DND-41 (cell line): Measurements from ENCODE around the gene ERGIC1.

ENCODE experiments used
- ATAC-seq: fragments of 200-7000 bp; cut with Tn5 transposase; 3 replicates; pipeline ENCODE4 v1.9.1; 2021; ENCODE audit warnings: low read depth; ENCODE audit not compliant: insufficient read depth
- DNase-seq: peaks from one replicate; pipeline ENCODE4 v3.0.0-alpha.2; 2020
- H2AFZ ChIP-seq: 2 replicates; pipeline ENCODE4 v1.6.0; 2012; ENCODE audit warnings: low read depth, low read length
- H3K27ac ChIP-seq: 2 replicates; pipeline ENCODE4 v1.5.1; 2012; ENCODE audit warnings: low read length, inconsistent platforms
- H3K27me3 ChIP-seq: fragments of 200-600 bp; sonication (generic); 2 replicates; pipeline ENCODE4 v1.6.0; 2012; ENCODE audit warnings: low read length, mild to moderate bottlenecking, inconsistent platforms; ENCODE audit not compliant: insufficient read depth, poor library complexity
- H3K36me3 ChIP-seq: 2 replicates; pipeline ENCODE4 v1.5.1; 2012; ENCODE audit warnings: low read length, inconsistent platforms; ENCODE audit not compliant: insufficient read depth
- H3K4me1 ChIP-seq: 2 replicates; pipeline ENCODE4 v1.5.1; 2012; ENCODE audit warnings: mild to moderate bottlenecking, low read length; ENCODE audit not compliant: insufficient read depth
- H3K4me2 ChIP-seq: 2 replicates; pipeline ENCODE4 v1.6.0; 2012; ENCODE audit warnings: mild to moderate bottlenecking, moderate library complexity, low read length, inconsistent platforms; ENCODE audit not compliant: insufficient read depth
- H3K4me3 ChIP-seq, 2 experiments: fragments of 200-600 bp in 1 of 2; shearing (Covaris generic) in 1 of 2; 2 replicates each; pipeline ENCODE4 v1.5.1; 2012 to 2016; ENCODE audit warnings: inconsistent platforms in 2 of 2, low read length in 2 of 2, mild to moderate bottlenecking in 2 of 2, low read depth in 1 of 2, moderate library complexity in 1 of 2
- H3K79me2 ChIP-seq: 2 replicates; pipeline ENCODE4 v1.6.0; 2012; ENCODE audit warnings: low read length, inconsistent platforms; ENCODE audit not compliant: insufficient read depth
- H3K9ac ChIP-seq: 2 replicates; pipeline ENCODE4 v1.6.0; 2012; ENCODE audit warnings: low read depth, mild to moderate bottlenecking, inconsistent platforms, low read length, moderate library complexity
- H3K9me3 ChIP-seq: 2 replicates; pipeline ENCODE4 v1.5.1; 2012; ENCODE audit warnings: low read length, moderate library complexity, mild to moderate bottlenecking, inconsistent platforms; ENCODE audit not compliant: insufficient read depth, severe bottlenecking
- H4K20me1 ChIP-seq: 2 replicates; pipeline ENCODE4 v1.6.0; 2012; ENCODE audit warnings: low read length; ENCODE audit not compliant: insufficient read depth
- CTCF ChIP-seq: IDR thresholded peaks from 2 replicates; pipeline ENCODE4 v1.5.1; 2012; ENCODE audit warnings: borderline replicate concordance, low read length, moderate library complexity, mild to moderate bottlenecking; ENCODE audit not compliant: poor library complexity, severe bottlenecking; ENCODE audit errors: extremely low read depth
- EZH2 ChIP-seq: IDR thresholded peaks from 3 replicates; pipeline ENCODE4 v1.6.1; 2012; ENCODE audit warnings: borderline replicate concordance, low read depth, mild to moderate bottlenecking, moderate library complexity, low read length, inconsistent platforms; ENCODE audit not compliant: severe bottlenecking

Gene ERGIC1

GRCh38 chr5:172870291-172870714 lies 36.3 kb downstream of the ERGIC1 start:
- no peak overlapping the region for H3K9ac ChIP-seq
- H4K20me1 ChIP-seq: peaks cover 39% of the 10 kb centered on the region

GRCh38 chr5:172870715-172871461 lies 36.8 kb downstream of the ERGIC1 start:
- peaks cover 45% of the 10 kb centered on the region for H4K20me1 ChIP-seq
- H2AFZ ChIP-seq: no peak overlapping the region
- DNase-seq (no peak), ATAC-seq (no peak)
- H3K27me3 ChIP-seq: no peaks in the 10 kb centered on the region
- no peaks in the 10 kb centered on the region for H3K9me3 ChIP-seq
- peaks cover 4% of the 10 kb centered on the region; the same call in 1 of the 2 replicates for H3K79me2 ChIP-seq
- H3K36me3 ChIP-seq: no peaks in the 10 kb centered on the region
- no peak overlapping the region for H3K4me2 ChIP-seq
- H3K9ac ChIP-seq: no peak overlapping the region
- no peak overlapping the region for H3K4me3 ChIP-seq
- no peak overlapping the region for H3K27ac ChIP-seq
- TF ChIP-seq EZH2 (no peak), CTCF (no peak)
- no peaks in the 10 kb centered on the region for H3K4me1 ChIP-seq

More at GRCh38 chr5:172870291-172870714, 36.3 kb downstream of the ERGIC1 start:
- DNase-seq (no peak), ATAC-seq (no peak)
- Histone ChIP-seq H3K36me3 (no peaks in the 10 kb centered on the region), H3K27ac (no peak overlapping the region), H3K27me3 (no peaks in the 10 kb centered on the region), H2AFZ (no peak overlapping the region), H3K9me3 (no peaks in the 10 kb centered on the region), H3K4me3 (no peak overlapping the region), H3K4me2 (no peak overlapping the region), H3K4me1 (no peaks in the 10 kb centered on the region), H3K79me2 (peaks cover 3% of the 10 kb centered on the region; the same call in 1 of the 2 replicates)
- TF ChIP-seq EZH2 (no peak), CTCF (no peak)

GRCh38 chr5:172871536-172871935 lies 37.5 kb downstream of the ERGIC1 start:
- DNase-seq (no peak), ATAC-seq (no peak)
- Histone ChIP-seq H4K20me1 (peaks cover 42% of the 10 kb centered on the region), H3K27me3 (no peaks in the 10 kb centered on the region), H3K9ac (no peak overlapping the region), H3K27ac (no peak overlapping the region), H3K4me3 (no peak overlapping the region), H3K4me1 (no peaks in the 10 kb centered on the region), H3K36me3 (no peaks in the 10 kb centered on the region), H3K9me3 (no peaks in the 10 kb centered on the region), H3K79me2 (peaks cover 8% of the 10 kb centered on the region), H3K4me2 (no peak overlapping the region), H2AFZ (no peak overlapping the region)
- TF ChIP-seq EZH2 (no peak), CTCF (no peak)
